Tibial nerve (tissue), 4 donors: ENCODE results near the gene BAK1.

Experiments
- EP300 ChIP-seq, 2 donors: sonication (generic); formaldehyde crosslinking; IDR thresholded peaks; one replicate each; pipeline ENCODE4 v1.6.1; 2017; ENCODE audit warnings: antibody characterized with exemption in 2 of 2, mild to moderate bottlenecking in 1 of 2
- POLR2A ChIP-seq, 2 donors: fragments of 450-650 bp; IDR thresholded peaks; one replicate each; pipeline ENCODE4 v1.6.1; 2017; ENCODE audit warnings: antibody characterized with exemption in 2 of 2, mild to moderate bottlenecking in 2 of 2, moderate library complexity in 2 of 2
- TF ChIP-seq, protein P1 (sequence below), 5 experiments: fragments of 200-600 bp in 3 of 5; fragments of 450-650 bp in 2 of 5; sonication (generic) in 3 of 5; IDR thresholded peaks; one replicate each; pipeline ENCODE4 v1.5.1; 2016 to 2019; ENCODE audit warnings: antibody characterized with exemption in 5 of 5, mild to moderate bottlenecking in 3 of 5, moderate library complexity in 2 of 5

DNA sequence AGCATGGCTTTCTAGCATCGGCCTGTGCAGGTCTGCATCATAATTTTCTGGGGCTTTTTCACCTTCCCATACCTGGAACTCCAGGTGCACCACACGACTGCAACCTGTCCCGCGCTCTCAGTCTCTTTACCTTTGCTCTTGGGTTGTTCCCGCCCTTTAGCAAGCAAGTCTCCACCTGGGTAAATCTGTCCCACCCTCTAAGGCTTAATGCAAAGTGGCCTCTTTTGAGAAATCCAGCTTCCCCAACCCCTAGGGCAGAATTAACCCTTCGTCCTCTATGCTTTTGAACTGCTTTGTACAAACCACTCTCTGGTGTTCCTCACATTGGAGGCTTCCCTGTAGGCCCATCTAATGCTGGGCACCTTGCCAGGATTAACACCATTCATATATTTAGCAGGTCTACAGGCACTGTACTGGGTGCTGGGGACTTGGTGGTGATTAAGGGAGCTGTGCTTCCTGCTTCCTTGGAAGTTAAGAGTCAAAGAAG, 43.9 kb upstream of the BAK1 start:
- TF ChIP-seq POLR2A (IDR thresholded peaks at IDR 0.05) (no peak), EP300 (IDR thresholded peaks at IDR 0.05) (no peak)
- TF ChIP-seq, protein P1, sequence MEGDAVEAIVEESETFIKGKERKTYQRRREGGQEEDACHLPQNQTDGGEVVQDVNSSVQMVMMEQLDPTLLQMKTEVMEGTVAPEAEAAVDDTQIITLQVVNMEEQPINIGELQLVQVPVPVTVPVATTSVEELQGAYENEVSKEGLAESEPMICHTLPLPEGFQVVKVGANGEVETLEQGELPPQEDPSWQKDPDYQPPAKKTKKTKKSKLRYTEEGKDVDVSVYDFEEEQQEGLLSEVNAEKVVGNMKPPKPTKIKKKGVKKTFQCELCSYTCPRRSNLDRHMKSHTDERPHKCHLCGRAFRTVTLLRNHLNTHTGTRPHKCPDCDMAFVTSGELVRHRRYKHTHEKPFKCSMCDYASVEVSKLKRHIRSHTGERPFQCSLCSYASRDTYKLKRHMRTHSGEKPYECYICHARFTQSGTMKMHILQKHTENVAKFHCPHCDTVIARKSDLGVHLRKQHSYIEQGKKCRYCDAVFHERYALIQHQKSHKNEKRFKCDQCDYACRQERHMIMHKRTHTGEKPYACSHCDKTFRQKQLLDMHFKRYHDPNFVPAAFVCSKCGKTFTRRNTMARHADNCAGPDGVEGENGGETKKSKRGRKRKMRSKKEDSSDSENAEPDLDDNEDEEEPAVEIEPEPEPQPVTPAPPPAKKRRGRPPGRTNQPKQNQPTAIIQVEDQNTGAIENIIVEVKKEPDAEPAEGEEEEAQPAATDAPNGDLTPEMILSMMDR (IDR thresholded peaks at IDR 0.05), result no peak
